Ishikawa (cell line): ENCODE results near the gene GRM7.

ENCODE experiments used
- CEBPB ChIP-seq: IDR thresholded peaks from 2 replicates; pipeline ENCODE4 v1.6.1; 2012
- CREB1 ChIP-seq: IDR thresholded peaks from 2 replicates; pipeline ENCODE4 v1.6.1; 2012; ENCODE audit warnings: low read depth
- EGR1 ChIP-seq: IDR thresholded peaks from 2 replicates; pipeline ENCODE4 v1.6.1; 2012
- EP300 ChIP-seq: IDR thresholded peaks from 2 replicates; pipeline ENCODE4 v1.6.1; 2012; ENCODE audit warnings: borderline replicate concordance
- FOXM1 ChIP-seq: IDR thresholded peaks from 2 replicates; pipeline ENCODE4 v1.6.1; 2012; ENCODE audit warnings: low read depth, borderline replicate concordance
- MAX ChIP-seq: IDR thresholded peaks from 2 replicates; pipeline ENCODE4 v1.6.1; 2012
- NFIC ChIP-seq: IDR thresholded peaks from 2 replicates; pipeline ENCODE4 v1.6.1; 2012
- RAD21 ChIP-seq: IDR thresholded peaks from 2 replicates; pipeline ENCODE4 v1.6.1; 2012; ENCODE audit warnings: low read depth
- REST ChIP-seq: IDR thresholded peaks from 2 replicates; pipeline ENCODE4 v1.6.1; 2012; ENCODE audit warnings: low read depth, mild to moderate bottlenecking
- TAF1 ChIP-seq: IDR thresholded peaks from 2 replicates; pipeline ENCODE4 v1.6.1; 2012; ENCODE audit warnings: low read depth, mild to moderate bottlenecking
- TCF12 ChIP-seq: IDR thresholded peaks from 2 replicates; pipeline ENCODE4 v1.6.1; 2012; ENCODE audit warnings: low read depth
- TEAD4 ChIP-seq: IDR thresholded peaks from 2 replicates; pipeline ENCODE4 v1.6.1; 2012
- USF1 ChIP-seq: IDR thresholded peaks from 2 replicates; pipeline ENCODE4 v1.6.1; 2012
- YY1 ChIP-seq: IDR thresholded peaks from 2 replicates; pipeline ENCODE4 v1.6.1; 2012; ENCODE audit warnings: low read depth
- ZBTB7A ChIP-seq: IDR thresholded peaks from 2 replicates; pipeline ENCODE4 v1.6.1; 2012; ENCODE audit warnings: low read depth

The GRM7 gene

GRCh38 chr3:7160689-7161088, 299.8 kb downstream of the GRM7 start:
- TF ChIP-seq CREB1: no peak
- TF ChIP-seq ZBTB7A: no peak
- TF ChIP-seq YY1: no peak
- no peak for TF ChIP-seq CEBPB
- no peak for TF ChIP-seq USF1
- no peak for TF ChIP-seq NFIC
- no peak for TF ChIP-seq TAF1
- TF ChIP-seq EP300: no peak
- TF ChIP-seq RAD21: no peak
- TF ChIP-seq EGR1: no peak
- TF ChIP-seq REST: no peak
- no peak for TF ChIP-seq MAX
- no peak for TF ChIP-seq TCF12
- no peak for TF ChIP-seq FOXM1
- TF ChIP-seq TEAD4: no peak

GRCh38 chr3:7166460-7166859, 305.5 kb downstream of the GRM7 start:
- no peak for TF ChIP-seq ZBTB7A
- no peak for TF ChIP-seq USF1
- no peak for TF ChIP-seq CREB1
- no peak for TF ChIP-seq FOXM1
- TF ChIP-seq TEAD4: no peak
- no peak for TF ChIP-seq CEBPB
- no peak for TF ChIP-seq TCF12
- TF ChIP-seq REST: no peak
- no peak for TF ChIP-seq NFIC
- no peak for TF ChIP-seq YY1
- TF ChIP-seq RAD21: no peak
- TF ChIP-seq TAF1: no peak

- TF ChIP-seq NFIC (no peak), FOXM1 (no peak), RAD21 (no peak), YY1 (no peak), TCF12 (no peak), EP300 (no peak), REST (no peak), TEAD4 (no peak), CEBPB (no peak), EGR1 (no peak)
These were observed 310.6 kb downstream of the GRM7 start for GRCh38 chr3:7171493-7171892.

DNA sequence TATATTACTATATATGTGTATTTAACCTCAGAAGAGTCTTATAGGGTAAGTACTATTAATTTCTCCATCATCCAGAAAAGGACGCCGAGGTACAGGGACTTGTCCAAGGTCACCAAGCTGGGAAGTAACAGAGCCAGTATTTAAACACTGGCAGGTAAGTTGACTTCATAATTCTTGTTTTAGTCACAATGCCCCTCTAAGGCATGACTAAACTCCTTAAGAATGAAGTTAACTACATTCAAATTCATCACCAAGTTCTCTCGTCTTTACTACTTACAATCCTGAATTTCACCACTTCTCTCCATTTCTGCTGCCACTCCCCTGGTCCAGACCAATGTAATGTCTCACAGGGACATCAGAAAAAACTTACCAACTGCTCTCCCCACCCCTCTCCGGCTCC, 312.1 kb downstream of the GRM7 start:
- no peak for TF ChIP-seq MAX
- no peak for TF ChIP-seq NFIC

GRCh38 chr3:7188551-7188950, 327.6 kb downstream of the GRM7 start:
- TF ChIP-seq EGR1 (no peak), RAD21 (no peak), NFIC (no peak), CREB1 (no peak), USF1 (no peak), EP300 (no peak), TCF12 (no peak), REST (no peak)
